Heart right ventricle (tissue), 16 donors: Measurements from ENCODE around the gene CLRN2. TPM values are rescaled to one million over a fixed set of nuclear protein-coding genes. Genes with fewer than 3 reads are reported as not detected.

Source experiments
- ATAC-seq, 8 donors: fragments of 200-7000 bp; cut with Tn5 transposase; one replicate each; pipeline ENCODE4 v1.9.1; 2020; ENCODE audit warnings: mild to moderate bottlenecking in 8 of 8, moderate library complexity in 8 of 8, moderate number of reproducible peaks in 1 of 8
- DNase-seq, 2 donors: peaks; one replicate each; pipeline ENCODE4 v3.0.0-alpha.2; 2020
- H3K27ac ChIP-seq, 10 donors: fragments of 200-600 bp; sonication (generic) in 2 of 10; one replicate each; pipeline versions ENCODE4 v1.5.0 to v1.8.0; 2020 to 2022; ENCODE audit warnings: mild to moderate bottlenecking in 3 of 10
- H3K27me3 ChIP-seq, 7 donors: fragments of 200-600 bp; one replicate each; pipeline ENCODE4 v1.8.0; 2021 to 2022; ENCODE audit warnings: mild to moderate bottlenecking in 2 of 7
- H3K36me3 ChIP-seq, 9 donors: fragments of 200-600 bp; sonication (generic) in 1 of 9; one replicate each; pipeline versions ENCODE4 v1.5.0 to v1.8.0; 2020 to 2022; ENCODE audit warnings: mild to moderate bottlenecking in 2 of 9
- H3K4me1 ChIP-seq, 9 donors: fragments of 200-600 bp; sonication (generic) in 1 of 9; one replicate each; pipeline versions ENCODE4 v1.5.0 to v1.8.0; 2020 to 2022; ENCODE audit warnings: mild to moderate bottlenecking in 4 of 9
- H3K4me3 ChIP-seq, 10 donors: fragments of 200-600 bp; sonication (generic) in 2 of 10; one replicate each; pipeline versions ENCODE4 v1.5.0 to v1.8.0; 2020 to 2022; ENCODE audit warnings: mild to moderate bottlenecking in 7 of 10, moderate library complexity in 2 of 10
- H3K9me3 ChIP-seq, 11 donors: fragments of 200-600 bp in 10 of 11; sonication (generic) in 2 of 11; one replicate each; pipeline versions ENCODE4 v1.5.0 to v1.8.0; 2013 to 2022; ENCODE audit warnings: mild to moderate bottlenecking in 2 of 11, control low read depth in 1 of 11, moderate library complexity in 1 of 11
- CTCF ChIP-seq, 9 donors: fragments of 200-600 bp; sonication (generic) in 2 of 9; IDR thresholded peaks; one replicate each; pipeline versions ENCODE4 v1.5.0 to v1.8.0; 2021 to 2022; ENCODE audit warnings: antibody characterized with exemption in 9 of 9, mild to moderate bottlenecking in 5 of 9, moderate library complexity in 1 of 9
- WGBS, 2 donors: extraction: QIAGEN DNeasy Blood & Tissue Kit; methylation state at CpG; one replicate each; pipeline ENCODE4 v1.1.7; 2013; ENCODE audit warnings: inconsistent platforms in 1 of 2; 5-methylcytosine and 5-hydroxymethylcytosine counted together
- intact Hi-C, 10 donors: fragments of 100-400 bp; cut with DNase I; formaldehyde crosslinking; loops; one replicate each; pipeline versions ENCODE4 v1.11.1 to v1.14.2; 2022
- long read RNA-seq, 3 donors: library from polyadenylated mRNA; unstranded; transcript quantifications; one replicate each; pipeline ENCODE4 v2.0.0, GENCODE V29; 2020 to 2021
- polyA plus RNA-seq, 2 donors: library from polyadenylated mRNA; stranded (reverse); fragments of 200-250 nt; gene quantifications; one replicate each; pipeline ENCODE4 v1.2.3, GENCODE V29; 2013
- total RNA-seq, 10 donors: library from RNA; stranded (reverse); fragmentation: NEBNext Ultra II Directional in 3 of 10; extraction: Animal tissue kit (Norgen Biotek cat#: 25700) in 3 of 10; gene quantifications; one replicate each; pipeline versions ENCODE4 v1.2.1 to v1.2.4, GENCODE V29; 2021 to 2023
- donor health status: Arrhythmogenic right ventricular cardiomyopathy.
- donor health status: ischemic (EF 13 %, LVEDD 7.1; RV severe dilation, severe dysfunction).
- donor health status: healthy with polysubstance abuse.
- donor health status: DM: no; HTN: yes; CAD: no.
- donor health status: DM: no; HTN: no; CAD: no.
- donor health status: ischemic (EF 25% LVEDD 6.9; RV normal size, moderate dysfunction).
- donor health status: ischemic (EF 25% LVEDD 5.7; RV mildly dilated, moderate dysfunction).
- donor health status: healthy.
- donor health status: DM: yes; HTN: yes; CAD: no.
- donor health status: Ischemic cardiomyopathy.
- donor health status: ischemic (EF 35%, LVEDD 5.7; RV mildly dilated, moderate dysfunction).
- donor health status: nonischemic (EF 11% LVEDD 7.7; RV severe dilation, severe dysfunction).
- donor health status: DM: yes; HTN: yes; CAD: no.
- donor health status: PGD.
- donor health status: ischemic (EF 29% LVEDD 5.4; RV normal size, mild dysfunction).
- donor health status: nonischemic (EF 23%, LVEDD 6.1; RV moderate dilation, normal function).

CLRN2 gene
- total RNA-seq: not detected
- polyA plus RNA-seq: not detected
- long read RNA-seq, donor 1: 0 reads
- long read RNA-seq, donor 2: 0 reads
- long read RNA-seq, donor 3: 0 reads

- no peaks in the 10 kb centered on the region for H3K36me3 ChIP-seq
- H3K9me3 ChIP-seq: no peaks in the 10 kb centered on the region
- WGBS, 2 donors: 92 to 93% methylated on average over 9 of the region's 9 CpGs
- no peak within 1 kb of the TSS for H3K27ac ChIP-seq
- ATAC-seq: no peak
- intact Hi-C loops: loop anchor here in 2 of 10 donors (5.0 kb wide), 2 partner anchors 32 to 62 kb away; partner anchors contain the start of gene LAP3 (in 1 of the 2)
- DNase-seq: no peak
- no peak for TF ChIP-seq CTCF (IDR thresholded peaks at IDR 0.05)
- peaks cover 0 to 40% (median 6%) of the 10 kb centered on the region in 7 donors for H3K27me3 ChIP-seq
- peaks cover 0 to 27% (median 19%) of the 10 kb centered on the region in 9 donors for H3K4me1 ChIP-seq
- H3K4me3 ChIP-seq: no peak within 1 kb of the TSS
Measured at GRCh38 chr4:17514865-17515264, at the start of gene CLRN2. CLRN2 (plus strand) TSS chr4:17515165; CDS start chr4:17515267, 102 bp downstream.

GRCh38 chr4:17468619-17469221 lies 46.2 kb upstream of the CLRN2 start:
- peak; percentile 41 to 72 (median 56) for TF ChIP-seq CTCF (IDR thresholded peaks at IDR 0.05)
- Histone ChIP-seq H3K36me3 (no peaks in the 10 kb centered on the region), H3K9me3 (no peaks in the 10 kb centered on the region), H3K4me1 (peaks cover 0 to 5% (median 0%) of the 10 kb centered on the region in 9 donors), H3K4me3 (no peak overlapping the region), H3K27ac (no peak overlapping the region), H3K27me3 (no peaks in the 10 kb centered on the region)
- no peak for ATAC-seq
- intact Hi-C loops: loop anchor here in 2 of 10 donors (5.0 to 10.0 kb wide), 3 partner anchors 121 to 1184 kb away; no protein-coding TSS in a partner anchor
- 43 to 64% methylated on average over 9 of the region's 9 CpGs for WGBS, 2 donors
- DNase-seq: peak in 1 of 2 donors; percentile 15

GRCh38 chr4:17469931-17470674 lies 44.9 kb upstream of the CLRN2 start:
- DNase-seq: no peak
- intact Hi-C loops: loop anchor here in 5 of 10 donors (5.0 to 10.0 kb wide), 5 partner anchors 118 to 1185 kb away; no protein-coding TSS in a partner anchor
- Histone ChIP-seq H3K27me3 (no peaks in the 10 kb centered on the region), H3K27ac (no peak overlapping the region), H3K4me3 (no peak overlapping the region), H3K4me1 (peaks cover 0 to 5% (median 0%) of the 10 kb centered on the region in 9 donors), H3K36me3 (no peaks in the 10 kb centered on the region), H3K9me3 (no peaks in the 10 kb centered on the region)
- WGBS, 2 donors: 60 to 63% methylated on average over 11 of the region's 11 CpGs
- no peak for ATAC-seq
- TF ChIP-seq CTCF (IDR thresholded peaks at IDR 0.05): no peak

GRCh38 chr4:17475481-17475880 lies 39.5 kb upstream of the CLRN2 start:
- no peaks in the 10 kb centered on the region for H3K4me1 ChIP-seq
- no peak overlapping the region for H3K27ac ChIP-seq
- intact Hi-C loops: loop anchor here in 1 of 10 donors (10.0 kb wide), 1 partner anchor 1181 kb away; no protein-coding TSS in a partner anchor
- peaks cover 0 to 10% (median 0%) of the 10 kb centered on the region in 11 donors for H3K9me3 ChIP-seq
- no peaks in the 10 kb centered on the region for H3K27me3 ChIP-seq
- no peak for DNase-seq
- H3K4me3 ChIP-seq: no peak overlapping the region
- H3K36me3 ChIP-seq: peaks cover 0 to 8% (median 0%) of the 10 kb centered on the region in 9 donors
- ATAC-seq: no peak
- TF ChIP-seq CTCF (IDR thresholded peaks at IDR 0.05): no peak
